Smooth muscle cell (in vitro differentiated cells): ENCODE data around the gene CYTH1. TPM values are rescaled to one million over a fixed set of nuclear protein-coding genes. Genes with fewer than 3 reads are reported as not detected.
A peak's percentile ranks its signal among the peaks of the same experiment; 100 is the strongest.

Experiments used
- DNase-seq: peaks from one replicate; lab custom pipeline; 2025; ENCODE audit not compliant: unreplicated experiment; lab: John Stamatoyannopoulos, UW
- H2AFZ ChIP-seq: fragments of 200-600 bp; sonication (generic); 2 replicates; pipeline ENCODE4 v1.6.0; 2016; ENCODE audit warnings: antibody characterized with exemption, low read depth, mild to moderate bottlenecking
- H3F3A ChIP-seq: fragments of 200-600 bp; sonication (generic); 2 replicates; pipeline ENCODE4 v1.6.0; 2017; ENCODE audit warnings: antibody characterized with exemption, low read depth
- H3K27ac ChIP-seq: fragments of 200-600 bp; sonication (generic); 2 replicates; pipeline ENCODE4 v1.5.1; 2016; ENCODE audit warnings: low read depth, mild to moderate bottlenecking
- H3K27me3 ChIP-seq: fragments of 200-600 bp; sonication (generic); 2 replicates; pipeline ENCODE4 v1.6.1; 2016; ENCODE audit warnings: low read depth, mild to moderate bottlenecking
- H3K36me3 ChIP-seq: fragments of 200-600 bp; sonication (generic); 2 replicates; pipeline ENCODE4 v1.5.1; 2016; ENCODE audit warnings: low read depth
- H3K4me1 ChIP-seq: fragments of 200-600 bp; sonication (generic); 2 replicates; pipeline ENCODE4 v1.5.1; 2016; ENCODE audit warnings: low read depth
- H3K4me2 ChIP-seq: fragments of 200-600 bp; sonication (generic); 2 replicates; pipeline ENCODE4 v1.6.0; 2016; ENCODE audit warnings: mild to moderate bottlenecking
- H3K4me3 ChIP-seq: fragments of 200-600 bp; sonication (generic); 2 replicates; pipeline ENCODE4 v1.5.1; 2016; ENCODE audit warnings: mild to moderate bottlenecking
- H3K79me2 ChIP-seq: fragments of 200-600 bp; sonication (generic); 2 replicates; pipeline ENCODE4 v1.6.0; 2016; ENCODE audit warnings: low read depth, mild to moderate bottlenecking
- H3K9ac ChIP-seq: fragments of 200-600 bp; sonication (generic); 2 replicates; pipeline ENCODE4 v1.6.0; 2016; ENCODE audit warnings: low read depth
- H3K9me3 ChIP-seq: fragments of 200-600 bp; sonication (generic); replicated peaks from 2 replicates; pipeline ENCODE4 v1.5.1; 2016; ENCODE audit warnings: low read depth
- H4K20me1 ChIP-seq: fragments of 200-600 bp; sonication (generic); 2 replicates; pipeline ENCODE4 v1.6.0; 2016; ENCODE audit warnings: low read depth
- CTCF ChIP-seq: fragments of 200-600 bp; sonication (generic); IDR thresholded peaks from 2 replicates; pipeline ENCODE4 v1.5.1; 2017; ENCODE audit warnings: borderline replicate concordance, mild to moderate bottlenecking, antibody characterized with exemption; ENCODE audit not compliant: insufficient read depth, poor library complexity, severe bottlenecking
- WGBS: methylation state at CpG from one replicate; pipeline ENCODE4 v1.1.7; 2016; ENCODE audit warnings: low lambda C conversion rate; 5-methylcytosine and 5-hydroxymethylcytosine counted together
- polyA plus RNA-seq: library from polyadenylated mRNA; unstranded; fragments of >200 nt; fragmentation: Nextera tagmentation; extraction: Ambion mirVana; gene quantifications from 2 replicates; pipeline ENCODE4 v1.2.1, GENCODE V29; 2016
- total RNA-seq: library from RNA; depleted of rRNA; stranded (reverse); fragments of >200 nt; gene quantifications from 2 replicates; pipeline ENCODE4 v1.2.3, GENCODE V29; 2014

The CYTH1 gene
- total and polyA plus RNA-seq, 2 experiments from 2014 or later: 14.1 to 19.3 TPM

GRCh38 chr17:78735832-78736525, 46.1 kb downstream of the CYTH1 start:
- no peak for DNase-seq
- Histone ChIP-seq H3K9me3 (no peaks in the 10 kb centered on the region), H3K79me2 (peaks cover 56% of the 10 kb centered on the region), H4K20me1 (peaks cover 79% of the 10 kb centered on the region), H3K4me1 (peaks cover 10% of the 10 kb centered on the region), H3K36me3 (no peaks in the 10 kb centered on the region), H3K9ac (peak overlapping the region; percentile 42), H3K4me2 (peak overlapping the region; percentile 70), H3F3A (no peaks in the 10 kb centered on the region), H3K4me3 (peak overlapping the region; percentile 43), H3K27me3 (no peaks in the 10 kb centered on the region), H3K27ac (peak overlapping the region; percentile 88), H2AFZ (no peak overlapping the region)
- no peak for TF ChIP-seq CTCF
- whole genome bisulfite sequencing: 71% methylated on average over 6 of the region's 6 CpGs

- peaks cover 74% of the 10 kb centered on the region for H4K20me1 ChIP-seq
- no peak overlapping the region for H3K9ac ChIP-seq
- H3K36me3 ChIP-seq: no peaks in the 10 kb centered on the region
- H3F3A ChIP-seq: no peaks in the 10 kb centered on the region
- H3K4me1 ChIP-seq: peaks cover 10% of the 10 kb centered on the region
- no peak for DNase-seq
- no peak for TF ChIP-seq CTCF
- peak overlapping the region; percentile 88 for H3K27ac ChIP-seq
- no peaks in the 10 kb centered on the region for H3K27me3 ChIP-seq
- WGBS: 88% methylated on average over 16 of the region's 16 CpGs
- H3K4me2 ChIP-seq: no peak overlapping the region
- H3K9me3 ChIP-seq: no peaks in the 10 kb centered on the region
- H3K4me3 ChIP-seq: peak overlapping the region; percentile 43
- no peak overlapping the region for H2AFZ ChIP-seq
- H3K79me2 ChIP-seq: peaks cover 49% of the 10 kb centered on the region
These were observed 47.1 kb downstream of the CYTH1 start for GRCh38 chr17:78734793-78735641.

GRCh38 chr17:78732354-78732753, 49.7 kb downstream of the CYTH1 start:
- Histone ChIP-seq H3K4me2 (no peak overlapping the region), H3K4me1 (peaks cover 10% of the 10 kb centered on the region), H3K27ac (no peak overlapping the region), H3K27me3 (no peaks in the 10 kb centered on the region), H3K79me2 (peaks cover 65% of the 10 kb centered on the region), H4K20me1 (peaks cover 86% of the 10 kb centered on the region), H3F3A (no peaks in the 10 kb centered on the region), H2AFZ (no peak overlapping the region), H3K4me3 (no peak overlapping the region), H3K9me3 (no peaks in the 10 kb centered on the region), H3K36me3 (no peaks in the 10 kb centered on the region), H3K9ac (no peak overlapping the region)
- WGBS: 95% methylated on average over 1 of the region's 1 CpG
- no peak for DNase-seq
- no peak for TF ChIP-seq CTCF
